Lower leg skin (tissue), 3 donors: Measurements from ENCODE around the gene C14orf132.

ENCODE experiments used
- CTCF ChIP-seq, 3 donors: fragments of 450-650 bp; IDR thresholded peaks; one replicate each; pipeline ENCODE4 v1.5.1; 2016; ENCODE audit warnings: antibody characterized with exemption in 3 of 3, mild to moderate bottlenecking in 3 of 3, moderate library complexity in 2 of 3
- POLR2A ChIP-seq, 2 donors: fragments of 450-650 bp; IDR thresholded peaks; one replicate each; pipeline ENCODE4 v1.6.1; 2016 to 2017; ENCODE audit warnings: antibody characterized with exemption in 2 of 2, mild to moderate bottlenecking in 1 of 2, moderate library complexity in 1 of 2

- TF ChIP-seq CTCF (IDR thresholded peaks at IDR 0.05) (no peak), POLR2A (IDR thresholded peaks at IDR 0.05) (no peak)
Observed at GRCh38 chr14:96105926-96106441, 66.8 kb downstream of the C14orf132 start.
